ENCODE data around the gene SERPINF2.
"Not testable (repeated sequence)": the region's sequence is repeated elsewhere in the genome, so short reads cannot be mapped to it uniquely, and the experiment has no call there.

DNA sequence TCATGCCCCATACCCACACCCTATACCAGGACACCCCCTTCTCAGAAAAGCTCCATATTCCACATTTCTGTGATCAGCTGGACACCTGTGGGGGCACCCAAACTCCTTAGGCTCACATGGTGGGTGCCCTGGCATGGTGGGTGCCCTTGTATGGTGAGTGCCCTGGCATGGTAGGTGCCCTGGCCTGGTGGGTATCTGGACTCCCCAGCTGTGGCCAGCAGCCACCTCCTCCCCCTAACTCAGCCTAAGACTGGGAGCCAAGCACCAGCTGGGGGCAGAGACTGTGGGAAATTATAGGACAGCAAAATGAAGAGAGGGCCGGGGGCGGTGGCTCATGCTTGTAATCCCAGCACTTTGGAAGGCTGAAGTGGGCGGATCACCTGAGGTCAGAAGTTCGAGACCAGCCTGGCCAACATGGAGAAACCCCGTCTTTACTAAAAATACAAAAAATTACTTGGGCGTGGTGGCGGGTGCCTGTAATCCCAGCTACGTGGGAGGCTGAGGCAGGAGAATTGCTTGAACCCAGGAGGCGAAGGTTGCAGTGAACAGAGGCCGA lies 33.8 kb upstream of the SERPINF2 start:
- not testable (repeated sequence) for TF ChIP-seq POLR2A (IDR thresholded peaks at IDR 0.05)
- TF ChIP-seq, protein P1, sequence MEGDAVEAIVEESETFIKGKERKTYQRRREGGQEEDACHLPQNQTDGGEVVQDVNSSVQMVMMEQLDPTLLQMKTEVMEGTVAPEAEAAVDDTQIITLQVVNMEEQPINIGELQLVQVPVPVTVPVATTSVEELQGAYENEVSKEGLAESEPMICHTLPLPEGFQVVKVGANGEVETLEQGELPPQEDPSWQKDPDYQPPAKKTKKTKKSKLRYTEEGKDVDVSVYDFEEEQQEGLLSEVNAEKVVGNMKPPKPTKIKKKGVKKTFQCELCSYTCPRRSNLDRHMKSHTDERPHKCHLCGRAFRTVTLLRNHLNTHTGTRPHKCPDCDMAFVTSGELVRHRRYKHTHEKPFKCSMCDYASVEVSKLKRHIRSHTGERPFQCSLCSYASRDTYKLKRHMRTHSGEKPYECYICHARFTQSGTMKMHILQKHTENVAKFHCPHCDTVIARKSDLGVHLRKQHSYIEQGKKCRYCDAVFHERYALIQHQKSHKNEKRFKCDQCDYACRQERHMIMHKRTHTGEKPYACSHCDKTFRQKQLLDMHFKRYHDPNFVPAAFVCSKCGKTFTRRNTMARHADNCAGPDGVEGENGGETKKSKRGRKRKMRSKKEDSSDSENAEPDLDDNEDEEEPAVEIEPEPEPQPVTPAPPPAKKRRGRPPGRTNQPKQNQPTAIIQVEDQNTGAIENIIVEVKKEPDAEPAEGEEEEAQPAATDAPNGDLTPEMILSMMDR (IDR thresholded peaks at IDR 0.05), result not testable (repeated sequence)
